Erythroblast (primary cell): ENCODE results near the gene MAN2A2.
"Not testable (repeated sequence)": the region's sequence is repeated elsewhere in the genome, so short reads cannot be mapped to it uniquely, and the experiment has no call there.

Experiments
- GATA1 ChIP-seq: IDR thresholded peaks from 2 replicates; pipeline ENCODE4 v1.6.1; 2011; ENCODE audit warnings: low read depth, mild to moderate bottlenecking, control low read depth, low read length, moderate library complexity
- POLR2A ChIP-seq: IDR thresholded peaks from 2 replicates; pipeline ENCODE4 v1.6.1; 2011; ENCODE audit warnings: mild to moderate bottlenecking, low read length

DNA sequence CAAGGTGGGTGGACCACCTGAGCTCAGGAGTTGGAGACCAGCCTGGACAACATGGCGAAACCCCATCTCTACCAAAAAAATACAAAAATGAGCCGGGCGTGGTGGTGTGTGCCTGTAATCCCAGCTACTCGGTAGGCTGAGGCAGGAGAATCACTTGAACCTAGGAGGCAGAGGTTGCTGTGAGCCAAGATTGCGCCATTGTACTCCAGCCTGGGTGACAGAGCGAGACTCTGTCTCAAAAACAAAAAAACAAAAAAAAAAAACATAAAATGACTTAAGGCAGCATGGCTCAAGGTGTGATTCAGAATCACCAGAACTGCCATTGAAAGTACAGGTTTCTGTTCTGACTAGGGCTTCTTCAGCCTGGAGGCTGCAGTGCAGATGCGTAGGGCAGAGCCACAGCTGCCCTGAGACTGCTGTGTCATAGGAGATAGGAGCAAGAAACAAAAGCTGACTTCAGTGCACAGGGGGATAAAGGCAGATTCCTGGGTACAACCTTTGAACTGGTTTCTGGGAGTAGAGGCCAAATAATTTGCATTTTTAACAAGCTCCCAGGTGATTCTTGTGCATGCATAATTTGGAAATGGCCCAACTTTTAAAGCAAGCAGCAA, 19.7 kb downstream of the MAN2A2 start:
- TF ChIP-seq POLR2A = peak; percentile 32
- not testable (repeated sequence) for TF ChIP-seq GATA1
